Measurements from ENCODE around the gene VSTM2B.
A peak's percentile ranks its signal among the peaks of the same experiment; 100 is the strongest.
"Not testable (repeated sequence)": the region's sequence is repeated elsewhere in the genome, so short reads cannot be mapped to it uniquely, and the experiment has no call there.

The VSTM2B gene

DNA sequence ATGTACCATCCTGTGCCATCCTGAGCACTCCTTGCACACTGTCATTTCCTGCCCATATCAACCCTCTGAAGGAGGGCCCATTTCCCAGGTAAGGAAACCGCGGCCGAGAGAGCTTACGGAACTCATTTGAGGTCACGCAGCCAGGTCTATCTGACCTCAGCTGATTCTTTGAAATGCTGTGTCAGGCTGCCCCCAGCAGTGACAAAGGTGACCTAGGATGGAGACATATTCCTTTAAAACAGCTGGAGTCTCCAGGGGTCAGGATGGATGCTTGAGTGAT, 42.2 kb upstream of the VSTM2B start:
- Histone ChIP-seq H3K79me2 (ENCODE audit: low read length) (no peaks in the 10 kb centered on the region), H3K4me3 (ENCODE audit: low read length) (no peak overlapping the region), H2AFZ (ENCODE audit: low read depth, low read length) (no peak overlapping the region), H3K4me2 (ENCODE audit: low read length) (no peak overlapping the region), H3K9me3 (ENCODE audit: insufficient read depth, low read length) (peaks cover 9% of the 10 kb centered on the region; the same call in 1 of the 2 replicates), H3K9ac (ENCODE audit: low read length) (no peak overlapping the region), H3K27ac (ENCODE audit: low read length) (no peak overlapping the region), H3K36me3 (replicated peaks; ENCODE audit: low read depth, low read length) (no peaks in the 10 kb centered on the region), H4K20me1 (ENCODE audit: insufficient read depth, low read length) (no peaks in the 10 kb centered on the region), H3K4me1 (ENCODE audit: low read length) (peaks cover 21% of the 10 kb centered on the region), H3K27me3 (ENCODE audit: low read depth, low read length) (no peaks in the 10 kb centered on the region)
- TF ChIP-seq, protein P1, sequence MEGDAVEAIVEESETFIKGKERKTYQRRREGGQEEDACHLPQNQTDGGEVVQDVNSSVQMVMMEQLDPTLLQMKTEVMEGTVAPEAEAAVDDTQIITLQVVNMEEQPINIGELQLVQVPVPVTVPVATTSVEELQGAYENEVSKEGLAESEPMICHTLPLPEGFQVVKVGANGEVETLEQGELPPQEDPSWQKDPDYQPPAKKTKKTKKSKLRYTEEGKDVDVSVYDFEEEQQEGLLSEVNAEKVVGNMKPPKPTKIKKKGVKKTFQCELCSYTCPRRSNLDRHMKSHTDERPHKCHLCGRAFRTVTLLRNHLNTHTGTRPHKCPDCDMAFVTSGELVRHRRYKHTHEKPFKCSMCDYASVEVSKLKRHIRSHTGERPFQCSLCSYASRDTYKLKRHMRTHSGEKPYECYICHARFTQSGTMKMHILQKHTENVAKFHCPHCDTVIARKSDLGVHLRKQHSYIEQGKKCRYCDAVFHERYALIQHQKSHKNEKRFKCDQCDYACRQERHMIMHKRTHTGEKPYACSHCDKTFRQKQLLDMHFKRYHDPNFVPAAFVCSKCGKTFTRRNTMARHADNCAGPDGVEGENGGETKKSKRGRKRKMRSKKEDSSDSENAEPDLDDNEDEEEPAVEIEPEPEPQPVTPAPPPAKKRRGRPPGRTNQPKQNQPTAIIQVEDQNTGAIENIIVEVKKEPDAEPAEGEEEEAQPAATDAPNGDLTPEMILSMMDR (IDR thresholded peaks at IDR 0.05; ENCODE audit: low read depth, low read length) = no peak
- TF ChIP-seq EZH2phosphoT487 (IDR thresholded peaks at IDR 0.05; ENCODE audit: low read depth) = no peak

DNA sequence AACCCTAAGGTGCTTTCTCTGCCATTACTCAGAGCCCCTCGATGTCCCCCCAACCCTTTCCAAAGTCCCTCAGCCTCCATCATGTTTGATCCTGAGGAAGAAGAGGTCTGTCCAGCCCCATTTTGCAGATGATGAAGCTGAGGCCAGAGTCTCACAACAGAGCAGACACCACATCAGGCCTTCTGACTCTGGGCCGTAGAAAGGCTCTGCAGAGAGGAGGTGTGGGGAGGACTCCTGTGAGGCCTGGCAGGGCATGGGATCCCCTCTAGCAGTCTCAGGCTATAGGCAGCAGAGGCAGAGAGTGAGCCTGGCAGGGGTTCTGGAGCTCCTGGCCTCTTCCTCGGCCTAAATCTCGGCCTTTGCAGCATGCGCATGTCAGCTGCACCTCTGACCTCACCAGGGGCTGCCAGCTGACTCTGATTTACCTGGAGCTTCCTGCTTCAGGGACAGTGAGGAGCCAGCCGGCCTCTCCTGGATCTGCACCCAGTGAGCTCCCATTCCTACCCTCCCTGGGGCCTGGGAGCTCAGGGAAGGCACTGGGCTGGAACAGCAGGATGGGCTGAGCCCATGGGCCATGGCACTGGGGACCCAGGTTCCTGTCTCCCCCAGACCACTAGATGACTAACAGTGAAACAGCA, 41.7 kb upstream of the VSTM2B start:
- Histone ChIP-seq H3K27ac (ENCODE audit: low read length) (no peak overlapping the region), H3K4me3 (ENCODE audit: low read length) (no peak overlapping the region), H3K4me1 (ENCODE audit: low read length) (peaks cover 21% of the 10 kb centered on the region)

DNA sequence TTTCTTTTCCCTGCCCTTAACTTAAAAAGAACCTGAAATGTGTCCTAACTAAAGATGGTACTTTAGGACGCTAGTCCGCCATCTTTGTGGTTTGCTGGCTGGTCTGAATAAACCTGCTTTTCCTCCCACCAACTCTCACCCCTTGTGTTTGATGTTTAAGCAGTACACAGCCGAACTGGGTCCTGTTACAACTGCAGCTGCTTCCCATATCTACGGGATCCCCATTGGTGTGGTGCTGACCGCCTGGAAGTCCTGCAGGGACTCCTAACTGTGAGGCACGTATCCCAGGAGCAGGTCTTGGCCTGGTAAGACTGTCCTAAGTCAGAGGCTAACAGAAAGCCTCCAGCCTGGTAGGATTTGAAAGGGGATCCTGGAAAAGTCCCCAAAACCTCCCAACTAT, 40.9 kb upstream of the VSTM2B start:
- Histone ChIP-seq H4K20me1 (ENCODE audit: insufficient read depth, low read length) (no peaks in the 10 kb centered on the region), H3K4me3 (ENCODE audit: low read length) (no peak overlapping the region), H3K36me3 (replicated peaks; ENCODE audit: low read depth, low read length) (no peaks in the 10 kb centered on the region), H3K79me2 (ENCODE audit: low read length) (no peaks in the 10 kb centered on the region), H3K9ac (ENCODE audit: low read length) (no peak overlapping the region), H3K27me3 (ENCODE audit: low read depth, low read length) (peaks cover 4% of the 10 kb centered on the region; the same call in 1 of the 2 replicates), H3K27ac (ENCODE audit: low read length) (no peak overlapping the region), H3K4me2 (ENCODE audit: low read length) (no peak overlapping the region), H3K9me3 (ENCODE audit: insufficient read depth, low read length) (peaks cover 9% of the 10 kb centered on the region; the same call in 1 of the 2 replicates), H2AFZ (ENCODE audit: low read depth, low read length) (no peak overlapping the region), H3K4me1 (ENCODE audit: low read length) (peaks cover 21% of the 10 kb centered on the region)
- TF ChIP-seq EZH2phosphoT487 (IDR thresholded peaks at IDR 0.05; ENCODE audit: low read depth) = no peak
- TF ChIP-seq, protein P1 (IDR thresholded peaks at IDR 0.05; ENCODE audit: low read depth, low read length) = no peak

More for the DNA sequence above, 41.7 kb upstream of the VSTM2B start:
- Histone ChIP-seq H3K79me2 (ENCODE audit: low read length) (no peaks in the 10 kb centered on the region), H3K9me3 (ENCODE audit: insufficient read depth, low read length) (peaks cover 9% of the 10 kb centered on the region; the same call in 1 of the 2 replicates), H3K9ac (ENCODE audit: low read length) (no peak overlapping the region), H3K4me2 (ENCODE audit: low read length) (no peak overlapping the region), H3K36me3 (replicated peaks; ENCODE audit: low read depth, low read length) (no peaks in the 10 kb centered on the region), H2AFZ (ENCODE audit: low read depth, low read length) (no peak overlapping the region), H3K27me3 (ENCODE audit: low read depth, low read length) (no peaks in the 10 kb centered on the region; the same call in 1 of the 2 replicates), H4K20me1 (ENCODE audit: insufficient read depth, low read length) (no peaks in the 10 kb centered on the region)
- TF ChIP-seq, protein P1 (IDR thresholded peaks at IDR 0.05; ENCODE audit: low read depth, low read length) = no peak

DNA sequence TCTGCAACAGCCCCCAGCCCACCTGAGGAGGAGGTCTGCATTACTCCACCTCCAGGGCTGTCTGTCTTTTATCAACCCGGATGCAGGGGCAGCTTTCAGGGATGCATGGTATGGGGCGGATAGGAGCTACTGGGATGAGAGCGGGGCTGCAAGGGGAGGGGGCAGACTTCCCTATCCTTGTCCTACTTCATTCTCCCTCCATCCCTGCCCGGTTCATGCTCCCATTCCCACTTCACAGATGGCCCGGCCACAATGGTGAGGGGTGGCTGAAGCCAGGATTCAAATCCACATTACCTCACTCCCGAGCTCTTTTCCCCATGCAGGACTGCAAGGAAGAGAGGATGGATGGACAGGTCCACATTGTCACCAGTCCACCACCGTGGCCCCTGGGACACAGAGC, 40.5 kb upstream of the VSTM2B start:
- Histone ChIP-seq H3K9me3 (ENCODE audit: insufficient read depth, low read length) (peaks cover 9% of the 10 kb centered on the region; the same call in 1 of the 2 replicates), H2AFZ (ENCODE audit: low read depth, low read length) (no peak overlapping the region), H3K27ac (ENCODE audit: low read length) (no peak overlapping the region), H3K4me3 (ENCODE audit: low read length) (no peak overlapping the region), H3K4me2 (ENCODE audit: low read length) (no peak overlapping the region), H3K27me3 (ENCODE audit: low read depth, low read length) (peaks cover 4% of the 10 kb centered on the region; the same call in 1 of the 2 replicates), H3K4me1 (ENCODE audit: low read length) (peaks cover 21% of the 10 kb centered on the region), H3K9ac (ENCODE audit: low read length) (no peak overlapping the region), H3K36me3 (replicated peaks; ENCODE audit: low read depth, low read length) (no peaks in the 10 kb centered on the region), H4K20me1 (ENCODE audit: insufficient read depth, low read length) (no peaks in the 10 kb centered on the region), H3K79me2 (ENCODE audit: low read length) (no peaks in the 10 kb centered on the region)
- TF ChIP-seq EZH2phosphoT487 (IDR thresholded peaks at IDR 0.05; ENCODE audit: low read depth) = no peak
- TF ChIP-seq, protein P1 (IDR thresholded peaks at IDR 0.05; ENCODE audit: low read depth, low read length) = no peak

DNA sequence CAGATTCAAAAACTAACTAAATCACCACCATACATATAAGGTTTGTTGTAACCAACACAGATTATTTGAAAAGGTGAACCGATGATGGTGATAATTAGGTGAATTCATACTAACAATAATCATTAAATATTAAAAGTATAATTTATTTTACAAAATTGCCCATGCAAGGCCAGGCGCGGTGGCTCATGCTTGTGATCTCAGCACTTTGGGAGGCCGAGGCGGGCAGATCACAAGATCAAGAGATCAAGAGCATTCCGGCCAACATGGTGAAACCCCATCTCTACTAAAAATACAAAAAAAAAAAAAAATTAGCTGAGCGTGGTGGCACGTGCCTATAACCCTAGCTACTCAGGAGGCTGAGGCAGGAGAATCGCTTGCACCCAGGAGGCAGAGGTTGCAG, 38.8 kb upstream of the VSTM2B start:
- H3K4me3 ChIP-seq (ENCODE audit: low read length) = not testable (repeated sequence)

More for the DNA sequence above, 38.8 kb upstream of the VSTM2B start:
- not testable (repeated sequence) for H3K36me3 ChIP-seq (replicated peaks; ENCODE audit: low read depth, low read length); H3K79me2 ChIP-seq (ENCODE audit: low read length); H2AFZ ChIP-seq (ENCODE audit: low read depth, low read length); H3K27me3 ChIP-seq (ENCODE audit: low read depth, low read length); H3K9me3 ChIP-seq (ENCODE audit: insufficient read depth, low read length); H3K9ac ChIP-seq (ENCODE audit: low read length); H4K20me1 ChIP-seq (ENCODE audit: insufficient read depth, low read length)
- Histone ChIP-seq H3K4me1 (ENCODE audit: low read length) (peaks cover 21% of the 10 kb centered on the region), H3K4me2 (ENCODE audit: low read length) (peak overlapping the region; percentile 59), H3K27ac (ENCODE audit: low read length) (peak overlapping the region; percentile 75)
